HCEC 1CT (cell line): Measurements from ENCODE around the gene DNAL1.
A peak's percentile ranks its signal among the peaks of the same experiment; 100 is the strongest.

ENCODE experiments used
- DNase-seq: peaks from one replicate; pipeline ENCODE4 v3.0.0-alpha.2; 2017

Gene DNAL1

DNA sequence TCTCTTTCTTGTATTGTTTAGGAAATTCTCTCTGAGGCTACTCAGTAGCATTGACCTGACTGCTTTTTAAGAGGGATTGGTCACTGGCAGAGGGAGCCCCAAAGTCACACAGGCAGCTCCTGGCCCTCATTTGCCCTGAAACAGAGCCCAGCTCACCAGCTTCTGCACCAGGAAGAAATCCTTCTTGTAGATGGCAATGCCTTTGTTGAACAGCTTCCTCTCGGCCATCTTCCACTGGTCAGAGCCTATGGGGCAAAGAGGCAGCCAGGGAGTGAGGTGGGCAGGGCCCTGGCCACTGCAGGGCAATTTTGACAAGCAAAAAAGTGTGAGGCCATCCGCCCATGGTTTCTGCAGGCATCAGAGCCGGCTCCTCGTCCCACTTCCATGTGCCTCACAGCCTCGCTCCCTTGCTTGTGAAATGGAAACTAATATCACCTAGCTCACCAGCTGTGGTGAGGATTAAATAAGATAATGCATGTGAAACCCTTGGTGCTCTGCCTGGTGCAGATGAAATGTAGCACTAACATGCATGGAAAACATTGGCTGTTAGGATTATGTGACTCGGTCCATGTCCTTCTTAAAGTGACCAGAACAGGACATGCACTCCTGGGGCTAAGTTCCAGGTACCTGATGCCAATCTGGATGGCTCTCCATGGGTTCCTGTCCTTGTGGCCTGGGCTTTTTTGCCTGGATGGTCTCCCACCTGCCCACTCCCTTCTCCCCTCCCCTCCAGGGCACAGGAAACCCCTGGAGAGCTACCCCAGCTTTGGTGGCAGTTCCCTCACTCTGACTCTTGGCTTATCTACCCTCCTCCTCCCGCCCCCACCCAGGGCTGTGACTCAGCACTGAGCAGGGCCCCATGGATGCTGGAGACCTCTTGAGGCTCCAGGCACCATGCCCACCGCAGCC is 80.6 kb downstream of the DNAL1 start:
- peak; percentile 9 for DNase-seq

DNA sequence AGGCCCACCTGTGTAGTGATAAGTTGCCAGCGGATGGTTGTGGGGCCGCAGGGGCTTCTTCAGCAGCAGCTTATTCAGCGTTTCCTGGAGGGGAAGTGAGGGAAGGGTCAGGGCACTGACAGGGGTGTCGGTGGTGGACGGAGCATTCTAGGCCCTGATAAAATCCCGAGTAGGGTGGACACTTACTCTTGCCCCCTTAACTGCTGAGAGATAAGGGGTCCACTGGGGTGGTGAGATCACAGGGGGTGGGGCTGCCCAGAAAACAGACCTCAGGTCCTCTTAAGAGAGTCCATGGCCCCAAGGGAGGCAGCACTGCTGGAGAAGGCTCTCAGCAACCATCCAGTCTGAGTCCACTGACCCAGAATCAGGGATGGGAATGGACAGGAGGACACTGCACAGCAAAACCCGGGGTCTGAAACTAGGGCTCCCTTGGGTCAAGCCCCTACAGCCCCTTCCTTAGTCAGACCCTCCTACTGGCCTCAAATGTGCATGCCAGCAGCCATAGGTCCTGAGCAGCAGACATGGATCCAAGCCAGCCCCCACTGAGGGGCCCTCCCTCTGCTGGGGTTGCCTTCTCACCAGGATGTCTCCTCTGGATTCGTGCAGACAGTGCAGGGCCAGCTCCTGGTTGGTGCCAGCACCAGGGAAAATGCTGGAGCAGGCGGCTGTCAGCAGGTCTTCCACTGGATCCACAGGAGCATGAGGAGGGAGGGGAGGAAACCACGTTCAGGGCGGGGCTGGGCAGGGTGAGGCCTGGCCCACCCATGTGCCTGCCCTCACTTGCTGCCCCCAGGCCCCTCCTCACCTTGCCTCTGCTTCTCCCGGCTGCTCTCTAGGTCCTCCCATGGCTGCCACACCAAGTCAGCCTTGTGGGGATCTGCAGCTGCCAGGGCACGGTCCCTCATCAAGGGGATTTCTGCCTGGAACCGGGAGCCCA is 81.5 kb downstream of the DNAL1 start:
- no peak for DNase-seq

DNA sequence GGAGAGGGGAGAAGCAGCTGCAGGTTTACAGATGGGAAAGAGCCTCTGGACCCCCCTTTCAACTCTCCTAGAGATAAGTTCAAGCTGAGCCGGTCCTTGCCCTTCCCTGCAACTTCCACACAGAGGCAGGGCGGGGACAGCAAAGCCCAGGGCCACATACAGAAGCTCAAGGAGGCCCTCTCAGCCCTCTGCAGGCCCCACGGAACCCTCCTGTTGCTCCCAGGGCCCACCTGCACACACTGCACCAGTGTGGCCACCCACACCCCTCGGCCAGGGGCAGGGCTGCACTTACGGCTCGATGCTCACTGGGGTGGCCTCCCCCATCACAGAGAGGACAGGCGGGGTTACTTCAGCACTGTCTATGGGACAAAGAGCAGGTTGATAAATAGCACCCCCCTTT is 82.4 kb downstream of the DNAL1 start:
- DNase-seq = no peak

DNA sequence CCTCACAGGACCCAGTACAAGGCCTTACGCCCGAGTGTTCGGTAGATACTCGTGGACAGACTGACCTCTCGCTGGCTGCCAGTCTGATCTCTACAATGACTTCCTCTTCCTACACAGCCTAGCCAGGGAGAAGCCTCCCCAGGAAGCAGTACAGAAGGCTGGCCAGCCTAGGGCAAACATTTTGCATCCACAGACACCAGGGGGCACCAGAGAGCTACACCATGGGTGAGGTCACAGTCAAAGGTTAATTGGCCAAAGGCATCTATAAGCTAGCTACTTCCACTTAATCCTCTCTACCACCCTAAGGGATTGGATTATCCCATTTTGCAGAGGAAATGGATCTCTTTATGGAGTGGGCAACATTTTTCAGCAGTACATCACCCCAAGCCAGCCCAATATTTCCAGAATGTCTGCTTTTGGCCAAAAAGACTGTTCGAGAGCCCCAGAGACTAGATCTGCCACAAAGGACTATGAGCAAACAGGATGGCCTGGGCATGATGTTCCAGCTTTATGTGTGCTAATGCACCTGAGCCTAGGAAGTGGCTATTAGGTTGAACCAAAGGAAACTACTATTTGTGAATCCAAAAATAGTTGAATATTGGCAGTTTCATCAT is 84.0 kb downstream of the DNAL1 start:
- DNase-seq = peak; percentile 70

DNA sequence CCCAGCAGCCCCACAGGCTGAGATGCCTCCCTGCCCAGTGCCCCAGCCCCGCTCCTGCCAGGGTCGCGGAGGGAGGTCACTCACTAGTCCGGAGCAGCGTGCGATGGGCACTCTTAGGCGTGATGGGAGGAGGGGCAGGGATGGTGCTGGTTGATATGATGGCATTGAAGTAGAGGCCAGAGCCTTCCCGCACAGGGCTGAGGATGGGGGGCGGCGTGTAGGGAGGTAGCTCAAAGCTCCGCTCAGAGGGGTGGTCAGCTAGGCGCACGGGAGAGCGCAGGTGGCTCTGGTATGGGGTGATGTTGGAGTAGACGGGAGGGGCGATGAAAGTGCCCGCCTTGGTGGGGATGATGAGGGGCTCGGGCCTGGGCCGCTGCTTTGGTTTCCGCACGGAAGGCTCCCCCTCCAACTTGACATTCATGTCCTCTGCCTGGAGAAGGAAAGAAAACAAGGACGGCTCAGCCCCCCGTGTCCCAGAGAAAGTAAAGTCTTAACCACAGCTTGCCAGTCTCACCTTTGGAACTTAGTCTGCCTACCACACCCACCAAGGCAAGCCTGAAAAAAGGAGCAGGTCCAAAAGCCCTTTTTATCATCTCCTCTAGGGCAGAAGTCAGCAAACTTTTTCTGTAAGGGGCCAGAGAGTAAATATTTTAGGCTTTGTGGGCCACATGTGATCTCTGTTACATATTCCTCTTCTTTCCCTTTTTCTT is 84.9 kb downstream of the DNAL1 start:
- DNase-seq = no peak

DNA sequence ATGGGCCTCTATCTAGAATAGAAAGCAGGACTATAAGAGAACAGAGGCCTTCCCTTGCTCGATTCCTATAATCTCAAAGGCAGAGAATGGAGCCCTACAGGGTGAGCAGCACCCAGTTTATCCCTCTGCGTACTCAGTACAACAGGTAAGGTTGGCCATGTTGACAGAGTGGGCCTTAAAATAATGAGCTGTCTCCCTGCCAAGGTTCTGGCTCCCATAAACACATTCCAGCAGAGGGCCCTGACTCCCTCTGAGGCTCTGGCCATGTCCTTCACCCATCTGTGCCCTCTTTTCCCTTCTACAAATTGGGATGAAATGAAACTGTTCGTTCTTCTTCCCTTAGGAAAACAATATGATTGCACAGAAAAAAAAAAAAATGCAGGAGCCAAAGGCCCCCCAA is 86.3 kb downstream of the DNAL1 start:
- no peak for DNase-seq

DNA sequence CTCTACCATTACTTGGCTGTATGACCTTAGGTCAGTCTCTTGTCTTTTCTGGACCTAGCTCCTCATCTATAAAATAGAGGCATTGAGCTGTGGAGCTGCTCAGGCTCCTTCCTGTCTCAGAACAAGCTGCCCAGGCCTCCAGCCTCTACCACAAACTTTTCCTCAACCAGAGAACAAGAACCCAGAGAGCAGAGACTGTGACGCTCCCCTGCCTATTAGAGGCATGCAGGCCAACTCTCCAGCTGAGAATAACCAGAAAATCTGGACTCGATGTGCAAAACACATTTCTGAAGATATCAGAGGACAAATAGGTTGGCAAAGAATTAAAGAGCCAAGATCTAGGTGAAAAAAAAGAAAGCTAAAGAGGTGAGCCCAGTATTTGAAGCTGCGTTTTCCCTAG is 87.2 kb downstream of the DNAL1 start:
- DNase-seq = no peak

DNA sequence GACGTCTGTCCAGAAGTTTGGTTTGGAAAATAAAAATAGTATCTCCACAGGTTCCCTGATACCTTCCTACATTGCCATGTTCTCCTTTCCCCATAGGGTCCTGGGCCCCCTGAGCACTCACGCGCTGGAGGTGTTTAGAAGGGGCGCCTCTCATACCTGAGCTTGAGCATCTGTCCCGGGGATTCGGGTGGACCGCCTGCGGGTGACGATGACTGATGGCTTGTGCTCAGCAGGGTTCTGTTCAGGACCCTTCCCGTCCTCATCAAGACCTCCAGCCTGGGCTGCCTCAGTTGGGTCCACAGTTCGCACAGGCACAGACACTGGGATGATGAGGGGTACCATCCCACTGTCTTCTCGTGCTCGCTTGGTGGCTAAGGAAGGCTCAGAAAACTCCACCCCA is 92.1 kb downstream of the DNAL1 start:
- no peak for DNase-seq

DNA sequence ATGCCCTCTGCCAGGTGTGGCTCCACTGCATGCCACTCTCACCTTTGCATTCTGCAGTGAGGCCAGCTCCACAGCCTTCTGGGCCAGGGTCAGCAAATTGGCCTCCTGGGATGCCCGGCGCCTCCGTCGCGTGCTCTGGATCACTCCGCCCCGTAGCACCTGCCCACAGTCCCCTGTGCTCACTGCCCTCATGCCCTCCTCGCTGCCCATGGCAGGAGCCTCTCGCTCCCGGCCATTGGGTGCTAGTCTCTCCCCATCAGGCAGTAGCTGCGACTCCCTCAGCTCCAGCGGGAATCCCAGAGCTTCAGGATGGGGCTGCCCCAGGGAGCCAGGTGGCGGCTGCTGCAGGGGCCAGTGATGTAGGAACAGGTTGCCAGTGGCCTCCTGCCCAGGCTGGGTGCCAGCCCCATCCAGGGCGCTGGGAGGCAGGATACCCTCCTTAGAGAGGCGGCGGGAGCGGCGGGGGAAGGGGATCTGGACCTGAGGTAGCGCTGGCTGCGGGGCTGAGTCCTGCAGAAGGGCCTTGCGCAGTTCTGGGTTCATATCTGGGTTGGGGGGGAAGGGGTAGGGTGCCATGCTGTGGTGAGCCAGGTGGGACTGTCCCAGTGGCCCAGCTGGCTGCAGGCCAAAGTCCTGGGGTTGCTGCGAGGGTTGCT is 93.9 kb downstream of the DNAL1 start:
- DNase-seq = no peak

DNA sequence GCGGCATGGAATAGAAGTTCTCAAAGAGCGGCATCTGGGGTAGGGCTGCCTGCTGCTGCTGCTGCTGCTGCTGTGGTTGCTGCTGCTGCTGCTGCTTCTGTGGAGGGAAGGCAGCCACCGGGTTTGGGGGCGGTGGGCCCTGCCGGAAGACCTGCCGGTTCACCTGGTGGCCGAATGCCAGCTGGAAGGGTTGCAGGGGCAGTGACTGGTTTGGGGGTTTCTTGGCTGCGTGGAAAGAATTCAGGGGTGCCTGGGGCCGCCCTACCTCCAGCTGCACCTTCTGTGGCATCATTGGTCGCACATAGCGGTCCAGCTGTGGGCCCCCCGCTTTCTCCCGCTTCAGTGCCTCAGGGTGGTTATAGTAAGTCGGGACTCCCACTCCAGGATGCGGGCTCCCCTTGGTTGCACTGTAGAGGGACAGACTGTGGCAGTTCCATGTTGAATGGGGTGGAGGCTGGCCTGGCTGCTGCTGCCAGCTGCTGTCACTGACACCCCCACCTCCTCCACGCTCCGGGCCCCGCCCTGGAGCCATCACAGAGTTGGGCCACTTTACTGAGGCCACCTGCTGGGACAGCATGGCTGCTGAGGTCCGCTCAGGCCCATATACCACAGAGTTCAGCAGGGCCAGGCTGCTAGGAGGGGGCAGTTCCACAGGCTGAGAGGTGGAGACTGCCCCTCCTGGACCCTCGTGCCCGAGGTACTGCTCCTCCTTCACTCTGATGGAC is 94.5 kb downstream of the DNAL1 start:
- no peak for DNase-seq

DNA sequence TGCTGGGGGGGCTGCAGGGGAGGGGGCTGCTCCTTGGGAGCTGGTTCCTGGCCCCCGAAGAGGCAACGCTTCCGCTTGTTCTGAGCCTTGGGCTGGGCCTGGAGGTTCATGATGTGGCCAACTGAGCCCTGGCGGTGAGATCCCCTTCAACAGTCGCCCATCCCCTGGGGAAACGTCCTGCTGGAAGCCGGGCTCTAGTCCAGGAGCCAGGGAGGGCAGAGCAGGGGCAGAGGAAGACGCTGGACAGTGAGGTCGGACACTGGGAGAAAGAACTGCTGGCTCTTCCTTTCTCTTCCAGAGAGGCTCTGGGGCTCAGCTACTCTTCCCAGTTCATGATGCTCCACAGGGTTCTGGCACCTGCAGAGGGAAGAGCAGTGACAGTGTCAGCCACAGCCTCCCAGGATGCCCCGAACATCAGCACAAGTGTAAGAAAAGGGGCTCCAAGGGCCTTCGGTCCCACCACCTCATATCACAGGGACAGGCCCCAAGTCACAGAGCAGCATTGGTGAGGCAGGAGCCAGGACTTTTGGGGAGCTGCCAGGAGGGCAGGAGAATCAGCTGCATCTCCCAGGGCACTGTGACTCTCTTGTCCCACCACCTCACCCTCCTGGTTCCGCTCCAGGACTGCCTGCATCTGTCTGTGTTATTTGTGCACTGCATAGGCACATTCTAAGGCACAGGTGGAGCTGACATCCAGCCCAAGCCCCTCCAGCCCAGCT is 95.3 kb downstream of the DNAL1 start:
- DNase-seq = no peak

DNA sequence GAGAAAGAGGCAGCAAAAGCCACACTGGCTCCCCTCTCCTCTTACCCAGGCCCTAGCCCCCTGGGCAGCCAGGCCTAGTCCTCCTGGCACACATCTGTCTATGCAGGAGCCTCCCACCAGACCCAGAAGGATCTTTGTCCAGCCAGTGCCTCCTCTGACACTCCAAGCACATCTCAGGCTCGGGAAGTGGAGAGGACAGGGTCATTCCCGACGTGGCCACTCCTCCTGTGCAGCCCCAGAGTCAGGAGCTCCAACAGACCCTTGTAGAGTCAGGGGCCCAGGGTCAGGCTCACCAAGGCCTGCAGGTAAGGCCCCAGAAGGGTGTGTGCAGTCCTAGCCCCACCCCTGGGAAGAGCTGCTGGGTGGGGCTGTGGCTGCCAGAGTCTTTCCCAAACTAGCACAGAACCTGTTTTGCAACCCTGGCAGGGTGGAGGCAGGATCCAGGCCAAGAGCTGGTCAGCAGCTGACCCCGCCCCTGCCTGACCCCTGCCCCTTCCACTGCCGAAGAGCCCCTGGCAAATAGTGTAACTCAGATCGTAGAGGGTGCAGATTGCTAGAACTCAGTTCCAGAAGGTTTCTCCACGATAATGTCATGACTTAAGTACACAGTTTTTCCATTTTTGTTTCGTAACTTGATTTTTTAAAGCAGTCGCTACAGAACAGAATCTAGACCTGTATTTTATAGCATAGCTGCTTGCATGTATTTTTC is 96.0 kb downstream of the DNAL1 start:
- DNase-seq = peak; percentile 60

DNA sequence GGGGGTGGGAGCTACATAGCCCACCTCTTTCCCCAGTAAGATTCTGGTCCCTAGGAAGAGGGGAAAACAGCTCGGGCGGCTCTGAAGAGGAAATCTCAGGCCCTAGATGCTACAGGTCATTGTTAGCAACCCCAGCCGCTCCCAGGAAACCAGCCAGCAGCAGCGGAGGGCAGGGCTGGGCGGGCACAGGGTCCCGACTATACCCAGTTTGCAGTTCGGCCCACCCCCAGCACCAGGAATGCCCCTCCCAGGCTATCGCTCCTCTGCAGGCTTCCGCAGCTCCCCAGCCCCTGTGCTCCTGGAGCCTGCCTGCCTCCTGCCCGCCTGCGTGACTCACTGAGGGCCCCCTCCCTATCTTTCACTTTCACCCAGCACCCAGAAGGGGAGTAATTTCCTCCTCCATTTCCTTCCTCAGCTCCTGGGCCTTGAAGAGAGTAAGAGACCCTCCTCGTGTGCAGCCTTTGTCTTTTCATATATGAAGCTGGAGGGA is 96.6 kb downstream of the DNAL1 start:
- DNase-seq = peak; percentile 55

DNA sequence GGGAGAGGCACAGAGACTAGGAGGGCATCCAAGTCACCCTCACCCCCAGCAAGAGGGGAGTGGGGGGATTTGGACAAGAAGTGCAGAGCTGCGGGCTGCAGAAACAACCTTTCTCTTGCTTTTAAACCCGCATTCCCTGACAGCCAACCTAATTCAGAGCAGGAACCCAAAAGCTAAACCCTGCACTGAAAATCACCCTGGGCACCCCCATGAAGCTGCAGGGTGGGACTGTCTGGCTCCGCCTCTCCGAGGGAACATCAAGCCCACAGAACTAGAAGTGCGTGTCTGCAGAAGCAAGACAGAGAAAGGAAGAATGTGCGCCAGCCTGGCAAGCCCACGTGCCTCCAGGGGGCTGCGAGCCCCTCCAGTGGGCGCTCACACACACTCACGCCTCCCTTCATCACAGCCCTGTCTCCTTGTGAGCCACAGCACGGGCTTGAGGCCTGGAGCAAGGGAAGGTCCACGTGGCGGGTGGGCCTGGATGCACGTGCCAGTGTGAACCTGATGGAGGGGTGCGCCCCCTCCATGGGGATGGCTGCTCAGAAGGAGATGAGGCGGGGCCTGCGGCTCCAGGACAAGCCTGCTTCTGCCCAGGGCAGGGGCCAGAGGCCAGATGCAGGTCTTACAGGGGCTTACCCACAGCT is 97.2 kb downstream of the DNAL1 start:
- DNase-seq = no peak

DNA sequence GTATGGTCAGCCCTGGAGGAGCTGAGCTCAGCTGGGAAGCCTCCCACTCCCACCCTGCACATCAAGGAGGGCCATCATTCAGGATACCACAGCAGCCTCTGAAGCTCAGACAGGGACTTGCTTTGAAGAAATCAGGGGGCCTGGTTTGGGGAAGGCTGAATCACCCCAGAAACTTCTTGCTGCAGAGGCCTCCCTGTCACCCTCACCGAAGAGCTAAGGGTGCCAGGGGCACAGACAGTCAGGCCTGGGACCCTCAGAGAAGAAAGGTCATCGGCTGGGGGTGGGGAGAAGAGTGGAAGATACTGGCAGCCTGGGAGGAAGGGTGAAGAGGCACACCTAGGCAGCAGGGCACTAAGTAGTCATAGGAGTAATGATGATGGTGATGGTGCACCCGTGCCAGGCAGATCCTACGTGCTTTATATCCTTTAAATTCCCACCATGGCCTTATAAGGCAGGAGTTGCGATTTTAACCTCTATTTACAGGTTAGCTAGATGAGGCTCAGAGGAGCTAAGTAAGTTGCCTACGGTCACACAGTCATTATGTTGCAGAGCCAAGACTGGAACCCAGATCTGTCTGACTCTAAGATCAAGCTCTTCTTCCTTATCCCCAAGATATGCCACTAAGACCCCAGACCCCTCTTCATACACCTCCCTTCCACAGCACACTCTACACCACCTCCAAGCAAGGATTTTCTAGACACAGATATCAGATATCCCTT is 97.9 kb downstream of the DNAL1 start:
- no peak for DNase-seq

DNA sequence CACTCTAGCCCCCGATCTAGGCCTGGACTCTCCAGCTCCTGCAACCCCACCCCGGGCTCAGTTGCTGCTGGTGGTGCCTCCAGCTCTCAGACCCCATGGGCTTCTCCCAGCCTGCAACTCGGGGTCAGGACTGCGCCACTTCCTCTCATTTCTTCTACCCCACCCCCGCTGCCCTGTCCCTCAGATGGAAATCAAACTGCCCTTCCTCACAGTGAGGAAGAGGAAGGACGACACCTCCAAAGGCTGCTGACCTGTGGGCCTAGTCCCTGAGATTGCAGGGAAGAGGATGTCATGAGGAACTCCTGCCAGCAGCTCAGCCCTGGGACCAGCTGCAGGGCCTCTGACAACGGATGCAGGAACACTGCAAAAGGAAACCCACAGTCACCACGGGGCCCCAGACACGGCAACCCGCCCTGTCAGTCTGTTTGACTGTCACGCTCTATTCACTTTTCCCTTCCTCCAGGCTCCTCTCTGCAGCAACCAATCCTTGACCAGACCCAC is 98.7 kb downstream of the DNAL1 start:
- DNase-seq = no peak

DNA sequence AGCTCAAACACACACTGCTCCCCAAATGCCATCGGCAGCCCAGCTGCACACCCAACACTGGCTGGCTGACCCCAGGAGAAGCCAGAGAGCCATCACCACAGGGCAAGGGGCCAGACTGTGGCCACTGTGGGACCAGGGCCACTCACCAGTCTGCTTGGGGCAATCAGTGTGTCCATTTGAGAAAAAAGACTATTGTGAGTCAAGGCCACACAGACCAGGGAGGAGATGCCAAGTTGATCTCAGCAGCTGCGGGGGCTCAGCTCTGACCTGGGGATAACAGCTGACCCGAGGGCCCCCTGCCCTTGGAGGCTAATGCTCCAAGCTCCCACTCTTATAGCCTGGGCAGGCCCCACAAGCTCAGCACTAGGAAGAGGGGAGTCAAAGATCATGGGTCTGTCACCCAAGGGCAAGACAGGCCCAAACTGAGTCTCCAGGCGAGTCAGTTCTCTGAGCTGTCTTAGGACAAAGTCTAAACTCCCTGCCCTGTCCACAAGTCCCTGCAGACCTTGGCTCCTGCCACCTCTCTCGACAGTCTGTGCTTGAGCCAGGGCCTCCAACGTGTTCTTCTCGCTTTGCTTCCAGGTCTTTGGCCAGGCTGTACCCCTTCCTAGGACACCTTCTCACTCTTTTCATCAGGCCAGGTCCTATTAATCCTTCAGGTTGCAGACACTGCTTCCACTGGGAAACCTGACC is 99.5 kb downstream of the DNAL1 start:
- DNase-seq = no peak
